Spleen (tissue), 11 donors: ENCODE measurements around the gene TMEM200C. TPM values are rescaled to one million over a fixed set of nuclear protein-coding genes. Genes with fewer than 3 reads are reported as not detected.

Experiments
- DNase-seq: peaks from one replicate; pipeline ENCODE4 v3.0.0-alpha.2; 2020
- H3K27ac ChIP-seq, 8 donors: fragments of 200-600 bp; sonication (generic) in 7 of 8; 1 replicate in 4 of 8; 2 replicates in 4 of 8; pipeline versions ENCODE4 v1.5.0 to v1.8.0; 2016 to 2021; ENCODE audit warnings: inconsistent platforms in 4 of 8, mild to moderate bottlenecking in 4 of 8, moderate library complexity in 1 of 8
- H3K27me3 ChIP-seq, 7 donors: fragments of 200-600 bp; sonication (generic) in 6 of 7; replicated peaks in 1 of 7; 1 replicate in 4 of 7; 2 replicates in 3 of 7; pipeline versions ENCODE4 v1.5.0 to v1.8.0; 2016 to 2021; ENCODE audit warnings: inconsistent platforms in 3 of 7, mild to moderate bottlenecking in 1 of 7
- H3K36me3 ChIP-seq, 6 donors: fragments of 200-600 bp; sonication (generic) in 5 of 6; 1 replicate in 4 of 6; 2 replicates in 2 of 6; pipeline versions ENCODE4 v1.5.0 to v1.8.0; 2016 to 2021; ENCODE audit warnings: inconsistent platforms in 2 of 6
- H3K4me1 ChIP-seq, 6 donors: fragments of 200-600 bp; sonication (generic) in 5 of 6; 1 replicate in 3 of 6; 2 replicates in 3 of 6; pipeline versions ENCODE4 v1.5.0 to v1.8.0; 2016 to 2021; ENCODE audit warnings: inconsistent platforms in 3 of 6
- H3K4me3 ChIP-seq, 8 donors: fragments of 200-600 bp; sonication (generic) in 7 of 8; 1 replicate in 4 of 8; 2 replicates in 4 of 8; pipeline versions ENCODE4 v1.5.0 to v1.8.0; 2016 to 2021; ENCODE audit warnings: inconsistent platforms in 4 of 8, mild to moderate bottlenecking in 4 of 8, moderate library complexity in 2 of 8
- H3K9me3 ChIP-seq, 8 donors: fragments of 200-600 bp; sonication (generic) in 7 of 8; 1 replicate in 4 of 8; 2 replicates in 4 of 8; pipeline versions ENCODE4 v1.5.0 to v1.8.0; 2016 to 2021; ENCODE audit warnings: inconsistent platforms in 4 of 8
- POLR2A ChIP-seq, 3 donors: fragments of 450-650 bp; IDR thresholded peaks; one replicate each; pipeline ENCODE4 v1.5.1; 2017; ENCODE audit warnings: antibody characterized with exemption in 3 of 3, mild to moderate bottlenecking in 1 of 3
- POLR2AphosphoS5 ChIP-seq, 3 donors: sonication (generic); formaldehyde crosslinking; IDR thresholded peaks; one replicate each; pipeline ENCODE4 v1.5.1; 2017; ENCODE audit warnings: antibody characterized with exemption in 3 of 3
- WGBS, 5 donors: extraction: QIAGEN DNeasy Blood & Tissue Kit in 3 of 5; methylation state at CpG; one replicate each; pipeline versions ENCODE4 v1.1.5 to v1.1.7; 2013 to 2018; 5-methylcytosine and 5-hydroxymethylcytosine counted together
- intact Hi-C: fragments of 100-400 bp; cut with DNase I; formaldehyde crosslinking; loops from one replicate; pipeline ENCODE4 v1.15.0; 2023; ENCODE audit warnings: low total_unique reads
- polyA plus RNA-seq, 3 donors: library from polyadenylated mRNA; stranded (reverse); fragments of 200-250 nt; gene quantifications; one replicate each; pipeline ENCODE4 v1.2.1, GENCODE V29; 2013
- total RNA-seq, 7 donors: library from RNA; depleted of rRNA in 3 of 7; stranded (reverse); fragments of >200 nt in 3 of 7; fragmentation: NEBNext Ultra II Directional in 4 of 7; extraction: Animal tissue kit (Norgen Biotek cat#: 25700) in 4 of 7; gene quantifications; one replicate each; pipeline versions ENCODE4 v1.1.0 to v1.2.1, GENCODE V29; 2016 to 2021
- TF ChIP-seq, protein P1 (sequence below), 11 experiments: fragments of 200-600 bp in 7 of 11; fragments of 450-650 bp in 4 of 11; sonication (generic) in 4 of 11; IDR thresholded peaks in 8 of 11; conservative IDR thresholded peaks in 3 of 11; 1 replicate in 7 of 11; 2 replicates in 4 of 11; pipeline versions ENCODE4 v1.4.0 to v1.8.0; 2016 to 2021; ENCODE audit warnings: antibody characterized with exemption in 11 of 11, inconsistent platforms in 4 of 11, mild to moderate bottlenecking in 1 of 11
- donor health status: healthy with polysubstance abuse.
- donor health status: DM: no; HTN: no; CAD: no; lungs with moderate emphysema.
- donor health status: DM: no; HTN: no; CAD: no.
- donor health status: Bipolar disorder and iron deficiency.
- donor health status: healthy.
- donor health status: DM: no; HTN: no; CAD: no.
- donor health status: DM: yes; HTN: yes; CAD: no.

TMEM200C gene
- total and polyA plus RNA-seq, 10 donors = 0.09 to 2.5 (median 0.93) TPM

DNA sequence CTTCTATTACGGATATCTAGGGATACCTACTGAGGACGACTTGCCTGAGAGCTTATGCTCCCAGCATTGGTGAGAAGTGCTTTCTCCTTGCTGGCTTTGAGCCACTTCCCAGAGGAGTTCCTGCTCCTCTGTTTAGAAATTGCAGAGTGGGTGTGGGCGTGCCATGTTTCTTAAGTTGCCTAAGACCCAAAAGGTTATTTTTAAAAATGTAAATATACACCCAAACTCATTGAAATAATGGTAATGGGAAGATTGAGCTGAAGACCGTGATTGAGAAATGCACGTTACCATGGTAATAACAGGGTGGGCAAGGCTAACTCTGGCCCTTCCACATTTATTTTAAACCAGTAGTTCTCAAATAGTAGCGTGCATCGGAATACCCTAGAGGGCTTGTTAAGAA, 17.2 kb upstream of the TMEM200C start:
- no peaks in the 10 kb centered on the region for H3K4me1 ChIP-seq
- no peaks in the 10 kb centered on the region for H3K36me3 ChIP-seq
- 69 to 88% (median 79%) methylated on average over 7 of the region's 7 CpGs for WGBS, 5 donors
- H3K27ac ChIP-seq = no peak overlapping the region
- intact Hi-C loops = no loop called here
- H3K9me3 ChIP-seq = no peaks in the 10 kb centered on the region
- no peaks in the 10 kb centered on the region for H3K27me3 ChIP-seq
- DNase-seq = no peak
- TF ChIP-seq POLR2AphosphoS5 (IDR thresholded peaks at IDR 0.05) (no peak), POLR2A (IDR thresholded peaks at IDR 0.05) (no peak)
- TF ChIP-seq, protein P1, sequence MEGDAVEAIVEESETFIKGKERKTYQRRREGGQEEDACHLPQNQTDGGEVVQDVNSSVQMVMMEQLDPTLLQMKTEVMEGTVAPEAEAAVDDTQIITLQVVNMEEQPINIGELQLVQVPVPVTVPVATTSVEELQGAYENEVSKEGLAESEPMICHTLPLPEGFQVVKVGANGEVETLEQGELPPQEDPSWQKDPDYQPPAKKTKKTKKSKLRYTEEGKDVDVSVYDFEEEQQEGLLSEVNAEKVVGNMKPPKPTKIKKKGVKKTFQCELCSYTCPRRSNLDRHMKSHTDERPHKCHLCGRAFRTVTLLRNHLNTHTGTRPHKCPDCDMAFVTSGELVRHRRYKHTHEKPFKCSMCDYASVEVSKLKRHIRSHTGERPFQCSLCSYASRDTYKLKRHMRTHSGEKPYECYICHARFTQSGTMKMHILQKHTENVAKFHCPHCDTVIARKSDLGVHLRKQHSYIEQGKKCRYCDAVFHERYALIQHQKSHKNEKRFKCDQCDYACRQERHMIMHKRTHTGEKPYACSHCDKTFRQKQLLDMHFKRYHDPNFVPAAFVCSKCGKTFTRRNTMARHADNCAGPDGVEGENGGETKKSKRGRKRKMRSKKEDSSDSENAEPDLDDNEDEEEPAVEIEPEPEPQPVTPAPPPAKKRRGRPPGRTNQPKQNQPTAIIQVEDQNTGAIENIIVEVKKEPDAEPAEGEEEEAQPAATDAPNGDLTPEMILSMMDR (IDR thresholded peaks at IDR 0.05 in 8 of 11, conservative IDR thresholded peaks at IDR 0.05 in 3 of 11) = no peak
- H3K4me3 ChIP-seq = no peak overlapping the region

DNA sequence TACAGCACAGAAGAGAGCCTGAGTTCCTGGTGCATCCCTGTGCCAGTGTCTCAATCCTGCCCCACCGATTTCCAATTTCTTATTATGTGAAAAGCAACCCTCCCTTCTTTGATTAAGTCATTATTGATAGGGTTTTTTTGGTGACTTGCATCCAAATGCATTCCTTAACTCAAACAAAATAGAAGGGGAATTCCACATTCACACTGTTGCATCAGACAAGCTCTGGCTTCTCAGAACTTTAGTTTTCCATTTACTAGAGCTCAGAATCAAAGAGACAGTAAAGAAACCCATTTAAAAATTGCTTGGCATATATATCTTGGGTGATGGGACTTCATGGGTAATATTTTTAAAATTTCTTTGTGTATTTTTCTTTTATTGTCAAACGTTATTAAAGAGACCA, 13.8 kb upstream of the TMEM200C start:
- Histone ChIP-seq H3K36me3 (no peaks in the 10 kb centered on the region), H3K27me3 (peaks cover 0 to 7% (median 0%) of the 10 kb centered on the region in 7 donors), H3K4me1 (no peaks in the 10 kb centered on the region), H3K27ac (no peak overlapping the region), H3K9me3 (no peaks in the 10 kb centered on the region), H3K4me3 (no peak overlapping the region)
- 69 to 86% (median 82%) methylated on average over 2 of the region's 2 CpGs for WGBS, 5 donors
- TF ChIP-seq POLR2AphosphoS5 (IDR thresholded peaks at IDR 0.05) (no peak), POLR2A (IDR thresholded peaks at IDR 0.05) (no peak)
- TF ChIP-seq, protein P1 (IDR thresholded peaks at IDR 0.05 in 8 of 11, conservative IDR thresholded peaks at IDR 0.05 in 3 of 11) = no peak
- intact Hi-C loops = no loop called here
- no peak for DNase-seq

DNA sequence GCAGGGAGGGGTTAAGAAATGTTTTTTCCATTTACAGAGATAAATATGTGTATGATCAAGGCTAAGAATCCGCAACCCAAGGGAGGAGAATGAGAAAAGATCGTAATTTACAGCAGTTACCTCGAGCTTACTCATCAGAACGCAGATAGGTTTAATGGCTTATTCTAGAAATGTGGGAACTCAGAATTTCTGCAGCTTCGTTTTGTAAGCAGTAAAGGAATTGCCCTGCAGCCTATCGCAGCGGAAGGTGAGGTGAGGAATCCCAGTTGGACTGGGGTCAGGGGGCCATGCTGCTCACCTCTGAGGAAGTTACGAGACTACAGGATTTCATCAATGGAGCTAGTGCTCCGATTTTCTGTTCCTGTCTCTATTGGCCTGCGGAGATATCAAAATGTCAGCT, 8.1 kb upstream of the TMEM200C start:
- Histone ChIP-seq H3K9me3 (no peaks in the 10 kb centered on the region), H3K36me3 (no peaks in the 10 kb centered on the region), H3K4me3 (no peak overlapping the region), H3K4me1 (no peaks in the 10 kb centered on the region), H3K27ac (no peak overlapping the region), H3K27me3 (peaks cover 0 to 24% (median 10%) of the 10 kb centered on the region in 7 donors)
- no peak for TF ChIP-seq POLR2A (IDR thresholded peaks at IDR 0.05)
- TF ChIP-seq, protein P1 (IDR thresholded peaks at IDR 0.05 in 8 of 11, conservative IDR thresholded peaks at IDR 0.05 in 3 of 11) = no peak
- TF ChIP-seq POLR2AphosphoS5 (IDR thresholded peaks at IDR 0.05) = no peak
- 78 to 87% (median 83%) methylated on average over 10 of the region's 10 CpGs for WGBS, 5 donors
- intact Hi-C loops = no loop called here
- DNase-seq = no peak

DNA sequence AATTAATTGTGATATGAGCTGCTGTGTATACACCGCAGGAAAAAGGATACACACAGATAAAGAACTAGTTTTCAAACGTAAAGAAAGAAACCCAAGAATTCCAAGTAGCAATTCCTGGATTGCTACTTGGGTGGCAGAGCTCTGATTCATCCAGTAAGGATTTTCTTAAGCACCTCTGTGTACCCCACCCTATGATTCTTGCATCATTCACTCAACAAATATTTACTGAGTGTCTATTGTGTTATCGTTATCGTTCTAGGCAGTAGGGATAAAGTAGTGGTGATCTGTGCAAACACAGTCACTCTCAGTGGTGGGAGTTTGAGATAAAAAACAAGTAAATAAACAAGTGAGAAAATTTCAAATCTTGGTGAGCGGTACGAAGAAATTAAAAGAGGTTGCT, 4.9 kb upstream of the TMEM200C start:
- WGBS, 5 donors = 78 to 94% (median 85%) methylated on average over 6 of the region's 6 CpGs
- peaks cover 0 to 10% (median 5%) of the 10 kb centered on the region in 6 donors for H3K4me1 ChIP-seq
- no peak for TF ChIP-seq POLR2A (IDR thresholded peaks at IDR 0.05)
- TF ChIP-seq, protein P1 (IDR thresholded peaks at IDR 0.05 in 8 of 11, conservative IDR thresholded peaks at IDR 0.05 in 3 of 11) = no peak
- TF ChIP-seq POLR2AphosphoS5 (IDR thresholded peaks at IDR 0.05) = no peak
- H3K27ac ChIP-seq = no peak overlapping the region
- no peak for DNase-seq
- intact Hi-C loops = no loop called here
- H3K36me3 ChIP-seq = no peaks in the 10 kb centered on the region
- H3K9me3 ChIP-seq = no peaks in the 10 kb centered on the region
- H3K4me3 ChIP-seq = no peak overlapping the region
- H3K27me3 ChIP-seq = peaks cover 0 to 54% (median 38%) of the 10 kb centered on the region in 7 donors
